ENCODE results near the gene ALDOB. TPM values are rescaled to one million over a fixed set of nuclear protein-coding genes. Genes with fewer than 3 reads are reported as not detected.

Gene ALDOB
- polyA plus RNA-seq, 2 donors, result 0.08 to 0.12 TPM

Other genes starting within 250 kb of the ALDOB start
- under 1 TPM in 1 of 2 donors, not detected in 1; 0.01 TPM for gene BAAT, start 50.8 kb downstream of the ALDOB start, polyA plus RNA-seq
- gene MRPL50, start 37.2 kb downstream of the ALDOB start, polyA plus RNA-seq, result 1 to 10 TPM; 5.0 to 6.6 TPM
- gene ZNF189, start 36.9 kb downstream of the ALDOB start, polyA plus RNA-seq, result 1 to 10 TPM; 3.4 to 5.2 TPM
- gene RNF20, start 98.1 kb upstream of the ALDOB start, polyA plus RNA-seq, result 10 to 100 TPM; 12.0 to 12.7 TPM
- not detected for gene PPP3R2, start 159.2 kb upstream of the ALDOB start, polyA plus RNA-seq